ENCODE measurements around the gene LANCL3. TPM values are rescaled to one million over a fixed set of nuclear protein-coding genes. Genes with fewer than 3 reads are reported as not detected.

The LANCL3 gene
- polyA plus RNA-seq, 3 donors, result 0.01 to 0.12 TPM; not detected in 1

DNA sequence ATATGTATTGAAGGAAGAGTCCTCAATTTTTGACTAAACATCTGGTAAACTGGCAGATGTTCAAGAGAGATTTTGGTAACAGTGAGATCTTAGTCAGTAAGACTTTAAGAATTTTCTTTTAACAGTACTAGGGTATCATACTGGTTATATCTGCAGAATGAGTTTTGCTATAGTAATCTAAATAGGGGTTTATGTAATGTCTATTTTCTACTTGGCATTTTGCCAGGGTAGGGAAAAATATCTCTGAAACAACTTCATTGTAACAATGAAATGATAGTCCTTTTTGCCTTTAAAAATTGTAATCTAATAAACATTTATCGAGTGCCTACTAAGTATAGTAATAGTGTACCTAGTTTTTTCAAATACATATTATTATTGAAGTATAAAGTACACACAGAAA, 146.2 kb downstream of the LANCL3 start:
- H3K27me3 ChIP-seq (ENCODE audit: control insufficient read depth in 2 of 2, insufficient read depth in 2 of 2, low read length in 2 of 2), result no peaks in the 10 kb centered on the region
- H4K20me1 ChIP-seq (ENCODE audit: insufficient read depth, low read length), result no peaks in the 10 kb centered on the region
- peaks cover 0 to 2% (median 0%) of the 10 kb centered on the region in 7 donors for H3K9me3 Mint-ChIP-seq
- H3K36me3 ChIP-seq (replicated peaks in 1 of 2; ENCODE audit: control insufficient read depth in 1 of 2, insufficient read depth in 2 of 2, low read length in 2 of 2), result no peaks in the 10 kb centered on the region
- H3K9ac ChIP-seq (ENCODE audit: insufficient read depth, low read length, poor library complexity, severe bottlenecking), result no peak overlapping the region
- no peak for DNase-seq
- H3K4me1 ChIP-seq (ENCODE audit: control insufficient read depth in 1 of 2, insufficient read depth in 2 of 2, low read length in 2 of 2), result no peaks in the 10 kb centered on the region
- no peak overlapping the region for H3K4me3 Mint-ChIP-seq
- H3K27ac Mint-ChIP-seq, result no peak overlapping the region
- no peaks in the 10 kb centered on the region for H3K36me3 Mint-ChIP-seq
- no peak overlapping the region for H3K4me2 ChIP-seq (replicated peaks; ENCODE audit: extremely low read depth, low read length, poor library complexity, severe bottlenecking)
- no peak overlapping the region for H2AFZ ChIP-seq (ENCODE audit: insufficient read depth, low read depth, low read length, poor library complexity, severe bottlenecking)
- TF ChIP-seq CTCF (IDR thresholded peaks at IDR 0.05), result no peak
- no peak overlapping the region for H3K4me3 ChIP-seq (replicated peaks in 1 of 3; ENCODE audit: low read depth in 2 of 3, low read length in 3 of 3)
- no peak overlapping the region for H3K27ac ChIP-seq (ENCODE audit: low read depth in 1 of 2, low read length in 2 of 2)
- no CpG with 5 or more reads among the region's 1 CpG for WGBS (ENCODE audit: insufficient coverage)
- peaks cover 0 to 5% (median 2%) of the 10 kb centered on the region in 3 donors for H3K27me3 Mint-ChIP-seq (ENCODE audit: low read depth in 3 of 3)
- no peaks in the 10 kb centered on the region for H3K9me3 ChIP-seq (replicated peaks in 1 of 2; ENCODE audit: control insufficient read depth in 1 of 2, insufficient read depth in 1 of 2, low read length in 2 of 2)
- intact Hi-C loops (cut with micrococcal nuclease), result no loop called here
- H3K4me1 Mint-ChIP-seq, result no peaks in the 10 kb centered on the region
- H3K79me2 ChIP-seq (ENCODE audit: insufficient read depth, low read length), result no peaks in the 10 kb centered on the region

- Mint-ChIP-seq H3K4me1 (no peaks in the 10 kb centered on the region), H3K4me3 (no peak overlapping the region), H3K9me3 (peaks cover 0 to 2% (median 0%) of the 10 kb centered on the region in 7 donors), H3K27me3 (ENCODE audit: low read depth in 3 of 3) (peaks cover 0 to 4% (median 3%) of the 10 kb centered on the region in 3 donors), H3K27ac (no peak overlapping the region), H3K36me3 (no peaks in the 10 kb centered on the region)
- WGBS (ENCODE audit: insufficient coverage), result 100% methylated on average over 1 of the region's 1 CpG
- Histone ChIP-seq H3K36me3 (replicated peaks in 1 of 2; ENCODE audit: control insufficient read depth in 1 of 2, insufficient read depth in 2 of 2, low read length in 2 of 2) (no peaks in the 10 kb centered on the region), H3K4me2 (replicated peaks; ENCODE audit: extremely low read depth, low read length, poor library complexity, severe bottlenecking) (no peak overlapping the region), H3K27ac (ENCODE audit: low read depth in 1 of 2, low read length in 2 of 2) (no peak overlapping the region), H4K20me1 (ENCODE audit: insufficient read depth, low read length) (no peaks in the 10 kb centered on the region), H3K4me3 (replicated peaks in 1 of 3; ENCODE audit: low read depth in 2 of 3, low read length in 3 of 3) (no peak overlapping the region), H2AFZ (ENCODE audit: insufficient read depth, low read depth, low read length, poor library complexity, severe bottlenecking) (no peak overlapping the region), H3K79me2 (ENCODE audit: insufficient read depth, low read length) (no peaks in the 10 kb centered on the region), H3K27me3 (ENCODE audit: control insufficient read depth in 2 of 2, insufficient read depth in 2 of 2, low read length in 2 of 2) (no peaks in the 10 kb centered on the region), H3K9me3 (replicated peaks in 1 of 2; ENCODE audit: control insufficient read depth in 1 of 2, insufficient read depth in 1 of 2, low read length in 2 of 2) (no peaks in the 10 kb centered on the region), H3K4me1 (ENCODE audit: control insufficient read depth in 1 of 2, insufficient read depth in 2 of 2, low read length in 2 of 2) (no peaks in the 10 kb centered on the region), H3K9ac (ENCODE audit: insufficient read depth, low read length, poor library complexity, severe bottlenecking) (no peak overlapping the region)
- DNase-seq, result no peak
- intact Hi-C loops (cut with micrococcal nuclease), result no loop called here
- no peak for TF ChIP-seq CTCF (IDR thresholded peaks at IDR 0.05)
Measured at GRCh38 chrX:37722595-37722994, 151.1 kb downstream of the LANCL3 start.
